Brain pericyte (primary cell): ENCODE results near the gene C14orf180.

Experiments
- DNase-seq: peaks from one replicate; pipeline ENCODE4 v3.0.0-alpha.2; 2012; ENCODE audit warnings: low read depth, low spot score

C14orf180 gene

DNA sequence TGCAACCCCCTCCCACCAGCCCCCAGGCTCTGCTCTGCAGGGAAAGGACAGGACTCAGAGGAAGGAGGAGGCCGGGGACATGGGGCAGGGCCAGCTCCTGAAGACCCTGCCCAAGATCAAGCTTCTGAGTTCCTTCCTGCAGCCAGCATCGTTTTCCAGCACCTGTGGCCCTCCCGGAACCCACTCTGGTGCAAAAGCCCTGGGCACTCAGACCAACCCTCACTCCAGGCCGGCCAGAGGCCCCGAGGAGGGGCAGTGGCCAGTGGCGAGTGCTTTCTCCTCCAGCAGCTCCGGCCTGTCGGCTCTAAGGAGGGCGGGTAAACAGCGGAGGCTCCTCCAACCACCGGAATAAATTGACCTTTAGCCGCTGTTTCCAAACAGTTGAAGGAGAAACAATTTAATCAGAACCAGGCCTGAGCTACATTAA lies 14.2 kb downstream of the C14orf180 start:
- no peak for DNase-seq

DNA sequence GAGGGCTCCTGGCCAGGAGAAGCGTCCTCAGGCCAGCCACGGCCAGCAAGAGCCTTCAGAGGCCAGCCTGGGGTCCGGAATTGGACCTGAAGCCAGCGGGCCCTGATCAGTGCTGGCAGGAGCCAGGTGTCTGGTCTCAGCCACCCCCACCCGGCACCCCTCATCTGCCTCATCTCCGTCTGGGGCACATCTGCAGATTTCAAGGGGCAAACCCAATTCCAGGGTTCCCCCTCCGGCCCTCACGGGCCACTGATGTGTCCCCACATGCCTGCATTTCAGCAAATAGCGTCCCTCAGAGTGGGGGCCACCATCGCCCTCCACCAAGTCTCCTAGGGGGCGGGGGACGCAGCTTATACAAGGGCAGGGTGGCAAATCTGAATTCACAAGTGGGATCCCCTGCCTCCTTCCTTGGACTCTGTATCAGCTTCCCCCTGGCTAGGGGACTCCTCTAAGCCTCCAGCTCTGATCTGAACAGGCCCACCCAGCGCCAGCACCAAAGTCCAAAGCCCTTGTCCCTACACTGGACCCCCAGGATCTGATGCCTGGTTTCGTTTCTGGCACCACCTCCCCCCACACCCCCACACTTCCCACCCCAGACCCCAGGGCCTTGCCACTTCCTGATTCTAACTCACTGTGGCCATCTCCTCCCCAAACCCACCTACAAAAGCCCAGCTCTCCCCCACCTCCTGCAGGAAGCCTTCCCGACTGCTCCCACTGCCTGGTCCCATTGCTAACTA lies 14.9 kb downstream of the C14orf180 start:
- DNase-seq: no peak

DNA sequence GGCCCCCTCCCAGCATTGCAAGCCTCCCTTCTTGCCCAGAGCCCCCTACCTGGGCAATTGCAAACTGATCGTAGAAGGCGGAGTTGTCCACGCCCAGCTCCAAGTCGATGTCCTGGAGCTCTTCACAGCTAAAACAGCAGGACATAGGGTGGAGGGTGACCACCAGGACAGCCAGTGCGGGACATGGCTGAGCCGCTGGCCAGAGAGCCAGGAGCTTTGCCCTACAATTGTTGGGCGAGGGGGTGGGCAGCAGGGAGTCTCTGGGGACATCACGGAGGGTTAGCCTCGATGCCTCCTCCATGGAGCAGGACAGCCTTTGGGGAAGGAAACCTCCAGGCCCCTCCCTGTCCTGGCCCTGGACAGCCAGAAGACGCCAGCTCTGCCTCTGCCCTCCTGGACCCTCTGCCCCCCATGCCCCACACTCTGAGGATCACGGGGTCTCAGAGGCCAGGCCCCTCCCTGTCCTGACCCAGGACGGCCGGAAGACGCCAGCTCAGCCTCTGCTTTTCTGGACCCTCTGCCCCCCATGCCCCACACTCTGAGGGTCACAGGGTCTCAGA lies 15.6 kb downstream of the C14orf180 start:
- no peak for DNase-seq

DNA sequence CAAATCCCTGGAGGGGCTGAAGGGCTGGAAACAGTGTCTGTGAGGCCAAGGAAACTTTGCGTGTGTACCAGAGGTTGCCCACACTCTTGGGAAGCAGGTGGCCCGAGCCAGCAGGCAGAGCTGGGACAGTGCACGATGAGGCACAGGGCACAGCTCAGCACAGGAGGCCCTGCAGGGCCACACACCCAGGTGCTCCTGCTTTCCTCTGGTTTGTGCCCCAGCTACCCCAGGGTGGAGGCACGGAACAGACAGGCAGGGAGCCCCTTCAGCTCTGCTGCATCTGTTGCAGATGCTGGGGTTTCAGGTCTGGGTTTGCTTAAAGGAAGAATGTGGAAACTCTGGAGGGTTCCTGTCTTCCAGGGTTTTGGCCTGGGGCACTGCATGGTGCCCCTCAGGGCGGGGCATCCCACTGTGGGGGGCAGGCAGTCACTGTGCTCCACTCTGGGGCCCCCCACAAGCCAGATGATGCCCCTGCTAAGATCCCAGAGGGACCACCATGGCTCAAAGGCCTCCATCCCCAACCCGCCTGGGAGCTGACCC lies 16.4 kb downstream of the C14orf180 start:
- DNase-seq: no peak

DNA sequence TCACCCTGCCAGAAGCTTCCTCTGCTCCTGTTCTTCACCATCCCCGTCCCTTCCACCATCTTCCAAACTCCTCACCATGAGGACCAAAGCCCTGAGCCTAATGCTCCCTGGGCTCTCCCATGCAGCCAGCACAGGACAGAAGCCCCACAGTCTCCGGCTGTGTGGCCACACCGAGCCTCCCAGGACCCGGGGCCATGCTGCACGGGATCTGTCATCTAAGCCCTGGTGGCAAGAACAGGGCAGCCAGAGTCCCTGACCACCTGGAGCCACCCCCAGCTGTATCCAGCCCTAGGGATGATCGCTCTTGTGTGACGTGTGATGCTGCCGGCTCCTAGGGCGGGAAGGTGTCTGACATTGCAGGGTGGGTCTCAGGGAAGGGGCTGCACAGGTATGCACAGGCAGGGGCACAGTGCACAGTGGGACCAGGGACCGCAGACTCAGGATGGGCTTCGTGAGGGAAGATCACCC lies 16.9 kb downstream of the C14orf180 start:
- no peak for DNase-seq

DNA sequence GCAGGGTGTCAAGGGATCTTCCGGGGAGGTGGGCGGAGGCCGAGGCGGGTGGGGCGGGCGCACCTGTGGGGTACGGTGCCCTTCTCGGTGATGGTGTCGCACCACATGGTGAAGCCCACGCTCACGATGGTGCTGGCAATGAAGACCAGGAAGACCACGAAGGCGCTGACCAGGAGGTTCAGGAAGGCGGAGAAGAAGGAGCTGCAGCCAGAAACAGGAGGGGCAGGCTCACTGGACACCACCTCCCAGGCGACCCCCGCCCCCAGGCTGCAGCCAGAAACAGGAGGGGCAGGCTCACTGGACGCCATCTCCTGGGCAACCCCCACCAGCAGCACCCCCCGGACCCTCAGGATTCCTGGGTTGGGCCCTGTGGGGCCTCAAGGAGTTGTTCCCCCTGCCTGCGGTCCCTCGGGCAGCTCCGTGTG lies 17.4 kb downstream of the C14orf180 start:
- DNase-seq: no peak

DNA sequence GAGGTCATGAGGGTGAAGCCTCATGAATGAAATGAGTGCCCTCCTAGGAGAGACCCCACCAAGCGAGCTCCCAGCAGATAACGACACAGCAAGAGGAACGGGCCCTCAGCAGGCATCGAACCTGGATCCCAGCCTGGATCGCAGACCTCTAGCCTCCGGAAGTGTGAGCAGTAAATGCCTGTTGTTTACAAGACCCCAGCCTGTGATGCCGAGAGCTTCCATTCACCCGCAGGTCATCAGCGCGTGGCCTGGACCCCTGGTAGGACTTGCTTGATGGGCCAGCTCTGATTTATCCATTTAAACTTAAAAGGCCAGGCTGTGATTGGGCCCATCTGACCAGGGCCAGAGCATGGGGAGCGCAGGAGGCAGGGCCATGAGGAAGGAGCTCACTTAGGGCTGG lies 18.0 kb downstream of the C14orf180 start:
- no peak for DNase-seq

DNA sequence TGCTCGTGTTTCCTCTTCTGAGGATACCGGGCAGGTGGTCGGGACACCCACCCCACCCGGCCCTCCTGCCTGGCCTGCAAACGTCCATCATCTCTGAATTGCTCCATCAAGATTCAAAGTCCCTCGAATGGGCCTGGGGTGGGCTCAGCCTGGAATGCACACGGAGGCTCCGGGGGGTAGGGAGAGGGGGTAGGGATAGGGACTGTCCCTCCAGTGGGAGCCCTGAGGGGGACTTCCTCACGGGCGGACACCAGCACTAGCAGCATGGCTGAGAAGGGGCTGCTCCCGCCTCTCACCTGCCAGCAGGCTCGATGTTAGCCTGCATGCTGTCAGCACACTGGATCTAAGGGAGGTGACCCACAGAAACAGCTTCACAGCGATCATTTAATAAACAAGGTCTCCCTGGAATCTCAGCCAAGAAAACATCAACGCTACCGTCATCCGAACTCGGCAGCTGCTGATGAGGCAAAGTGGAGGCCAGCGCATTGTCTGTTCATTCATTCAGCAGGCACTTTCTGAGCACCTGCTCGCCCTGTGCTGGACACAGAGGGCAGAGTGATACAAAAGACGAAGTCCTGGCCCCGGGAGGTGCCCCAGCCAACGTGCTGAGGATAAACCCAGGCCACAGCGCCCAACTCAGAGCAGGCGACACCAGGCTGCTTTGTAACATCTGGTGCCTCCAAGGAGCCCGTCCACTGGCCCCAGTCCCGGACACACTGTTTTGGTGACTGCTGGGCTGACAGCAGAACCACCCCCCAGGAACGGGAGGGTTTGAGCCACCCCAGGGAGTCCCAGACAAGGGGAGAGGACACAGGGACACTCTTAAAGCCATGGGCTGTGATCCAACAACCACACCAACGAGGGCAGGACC lies 18.7 kb downstream of the C14orf180 start:
- no peak for DNase-seq

DNA sequence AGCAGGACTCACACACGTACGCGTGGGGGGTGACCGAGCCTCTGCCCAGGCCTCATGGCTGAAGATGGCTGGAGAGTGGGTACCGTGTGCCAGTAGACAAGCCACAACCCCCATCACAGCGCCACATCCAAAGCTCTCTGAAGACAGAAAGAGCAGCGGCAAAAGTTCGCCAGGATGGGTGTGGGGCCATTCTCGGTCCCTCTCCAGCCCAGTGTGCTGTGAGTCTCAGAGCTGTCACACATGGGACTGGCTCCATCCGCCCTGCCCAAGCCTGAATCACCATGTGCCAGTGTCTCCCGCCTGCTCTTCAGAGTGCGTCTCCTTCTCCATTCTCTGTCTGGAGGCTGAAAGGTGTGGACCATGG lies 19.3 kb downstream of the C14orf180 start:
- no peak for DNase-seq

DNA sequence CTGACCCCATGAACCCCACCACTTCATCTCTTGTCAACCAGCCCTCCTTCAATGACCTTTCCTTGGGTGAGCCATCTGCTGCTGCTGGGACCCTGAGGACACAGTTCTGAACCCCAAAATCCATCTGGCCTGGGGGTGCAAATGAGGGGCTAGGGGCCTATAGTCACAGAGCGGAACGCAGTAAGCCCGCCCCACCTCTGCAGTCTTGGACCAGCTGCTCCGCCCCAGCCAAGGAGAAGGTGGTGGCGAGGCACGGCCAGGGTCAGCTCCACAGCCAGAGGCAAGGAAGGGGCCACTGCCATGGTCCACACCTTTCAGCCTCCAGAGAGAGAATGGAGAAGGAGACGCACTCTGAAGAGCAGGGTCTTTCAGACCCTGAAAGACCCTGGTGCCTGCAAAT lies 19.9 kb downstream of the C14orf180 start:
- DNase-seq: no peak

DNA sequence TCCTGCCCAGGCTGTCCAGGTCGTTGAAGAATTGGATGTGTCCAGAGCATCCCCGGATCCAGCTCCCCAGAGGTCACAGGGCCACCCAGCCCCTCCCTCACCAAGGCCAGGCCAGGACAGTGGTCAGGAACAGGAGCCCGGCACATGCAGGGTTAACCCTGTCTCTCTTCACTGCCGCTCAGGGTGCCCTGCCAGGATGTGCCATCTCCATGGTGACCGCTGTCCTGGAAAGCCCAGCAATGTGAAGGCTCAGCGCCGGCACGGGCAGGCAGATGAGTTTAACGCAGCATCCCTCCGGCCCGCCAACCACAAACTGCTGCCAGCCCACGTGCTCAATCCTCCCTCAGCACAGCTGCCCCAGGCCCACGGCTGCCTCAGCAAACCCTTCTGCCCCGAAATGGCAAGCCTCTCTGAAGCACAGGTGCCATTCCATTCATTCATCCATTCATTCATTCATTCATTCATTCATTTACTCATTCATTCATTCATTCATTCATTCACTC lies 20.6 kb downstream of the C14orf180 start:
- no peak for DNase-seq

DNA sequence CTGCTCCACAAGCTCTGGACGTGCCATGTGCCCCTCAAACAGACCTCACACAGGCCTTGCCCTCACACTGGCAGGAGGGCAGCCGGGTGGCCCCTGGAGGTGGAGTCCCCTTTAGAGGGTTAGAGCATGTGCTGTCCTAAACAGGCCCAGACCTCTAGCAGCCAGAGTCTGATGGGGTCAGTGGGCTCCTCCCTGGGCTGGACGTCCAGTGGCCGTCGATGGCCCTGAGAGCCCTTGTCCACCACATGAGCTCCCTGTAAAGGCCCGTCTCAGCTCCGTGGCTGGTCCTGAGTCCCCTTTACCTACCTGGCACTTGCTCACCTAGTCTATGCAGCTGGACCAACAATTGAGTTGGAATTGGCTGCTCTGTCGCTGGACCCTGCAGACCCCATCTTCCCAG lies 21.2 kb downstream of the C14orf180 start:
- no peak for DNase-seq

DNA sequence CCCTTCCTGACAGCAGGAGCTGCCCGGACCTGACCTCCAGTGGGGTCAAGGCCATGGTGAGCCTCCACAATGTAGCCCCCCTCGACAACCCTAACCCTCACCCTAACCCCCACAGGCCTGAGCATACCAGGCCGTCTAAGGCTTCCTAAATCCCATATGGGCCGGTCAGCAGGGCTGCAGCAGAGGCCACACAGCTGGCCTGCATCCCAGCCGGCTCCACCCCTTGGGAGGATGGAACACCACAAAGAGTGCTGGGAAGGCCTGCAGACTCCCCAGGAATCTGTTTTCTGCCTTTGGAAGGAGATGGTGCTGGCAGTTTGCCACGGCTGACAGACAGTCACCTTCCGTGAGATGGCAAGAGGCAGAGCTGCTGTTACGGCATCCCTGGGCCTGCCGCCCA lies 22.2 kb downstream of the C14orf180 start:
- DNase-seq: no peak

DNA sequence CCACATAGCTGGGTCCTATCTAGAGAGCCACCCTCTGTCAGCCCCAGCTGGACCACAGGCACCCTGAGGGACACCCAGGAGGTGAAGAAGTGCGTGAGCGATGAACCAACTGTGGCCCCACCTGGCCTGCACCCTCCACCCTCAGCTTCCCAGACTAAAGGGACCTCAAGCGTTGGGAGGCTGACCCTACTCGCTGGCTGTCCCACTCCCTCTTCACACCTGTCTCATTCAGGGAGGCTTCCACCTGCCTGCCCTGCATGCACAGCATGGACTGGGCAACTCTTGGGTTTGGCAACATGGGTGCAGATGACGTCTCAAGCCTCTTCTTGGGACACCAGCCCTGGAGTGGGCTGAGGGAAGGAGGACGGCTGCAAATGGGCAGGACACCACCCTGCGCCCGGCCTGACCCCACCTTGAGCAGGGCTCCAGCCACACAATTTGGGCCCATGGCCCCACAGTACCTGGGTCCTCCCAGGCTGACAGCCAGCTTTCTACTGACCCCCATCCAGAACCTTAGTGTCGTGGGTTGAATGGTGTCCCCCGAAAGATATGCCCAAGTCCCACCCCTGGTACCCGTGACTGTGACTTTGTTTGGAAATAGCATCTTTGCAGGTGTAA lies 22.9 kb downstream of the C14orf180 start:
- no peak for DNase-seq

DNA sequence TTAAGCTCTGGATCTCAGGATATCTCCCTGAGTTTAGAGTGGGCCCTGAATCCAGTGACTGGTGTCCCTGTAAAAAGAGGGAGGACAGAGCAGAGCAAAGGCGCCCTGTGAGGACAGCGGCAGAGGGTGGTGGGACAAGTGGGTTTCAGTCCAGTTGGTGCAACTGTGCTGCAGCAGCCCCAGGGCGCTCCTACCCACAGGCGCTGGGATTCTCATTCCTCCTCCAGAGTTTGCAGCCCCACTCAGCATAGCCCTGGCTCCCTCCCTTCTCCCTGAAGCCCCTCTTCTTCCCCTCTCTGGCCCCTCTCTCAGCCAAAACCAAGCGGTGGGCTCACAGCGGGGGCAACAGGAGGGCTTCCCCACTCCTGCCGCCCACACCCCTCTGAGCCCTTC lies 23.4 kb downstream of the C14orf180 start:
- DNase-seq: no peak

DNA sequence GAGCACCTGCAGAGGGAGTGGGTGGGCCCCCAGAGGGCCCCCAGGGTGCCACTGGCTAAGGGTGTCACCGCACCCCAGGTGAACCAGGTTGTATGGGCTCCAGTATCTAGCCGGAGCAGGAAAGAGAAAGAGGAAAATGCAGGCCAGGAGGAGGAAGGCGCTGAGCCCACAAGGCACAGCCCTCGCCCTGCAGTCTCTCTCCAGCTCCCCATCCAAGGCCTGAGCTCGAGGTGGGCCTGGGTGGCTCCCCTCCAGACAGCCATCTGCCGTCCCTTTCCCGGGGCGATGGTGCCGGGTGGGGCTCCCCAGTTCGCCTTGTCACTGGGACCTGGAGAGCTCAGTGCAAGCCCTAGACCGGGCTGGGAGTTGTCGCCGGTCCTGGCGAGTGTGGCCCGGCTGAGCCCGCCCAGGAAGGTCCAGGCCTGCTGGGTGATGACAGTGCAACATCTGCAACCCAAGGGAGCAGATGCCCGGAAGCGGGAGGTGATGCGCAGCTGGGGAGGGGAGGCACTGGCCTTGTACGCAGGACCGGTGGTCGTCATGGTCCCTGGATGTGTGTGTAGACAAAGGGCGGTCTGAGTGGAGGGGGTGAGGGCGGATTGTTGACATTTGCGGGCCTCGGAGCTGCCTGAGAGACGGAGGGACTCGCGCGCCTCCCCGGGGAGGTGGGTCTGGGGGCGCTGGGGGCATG lies 24.3 kb downstream of the C14orf180 start:
- no peak for DNase-seq

DNA sequence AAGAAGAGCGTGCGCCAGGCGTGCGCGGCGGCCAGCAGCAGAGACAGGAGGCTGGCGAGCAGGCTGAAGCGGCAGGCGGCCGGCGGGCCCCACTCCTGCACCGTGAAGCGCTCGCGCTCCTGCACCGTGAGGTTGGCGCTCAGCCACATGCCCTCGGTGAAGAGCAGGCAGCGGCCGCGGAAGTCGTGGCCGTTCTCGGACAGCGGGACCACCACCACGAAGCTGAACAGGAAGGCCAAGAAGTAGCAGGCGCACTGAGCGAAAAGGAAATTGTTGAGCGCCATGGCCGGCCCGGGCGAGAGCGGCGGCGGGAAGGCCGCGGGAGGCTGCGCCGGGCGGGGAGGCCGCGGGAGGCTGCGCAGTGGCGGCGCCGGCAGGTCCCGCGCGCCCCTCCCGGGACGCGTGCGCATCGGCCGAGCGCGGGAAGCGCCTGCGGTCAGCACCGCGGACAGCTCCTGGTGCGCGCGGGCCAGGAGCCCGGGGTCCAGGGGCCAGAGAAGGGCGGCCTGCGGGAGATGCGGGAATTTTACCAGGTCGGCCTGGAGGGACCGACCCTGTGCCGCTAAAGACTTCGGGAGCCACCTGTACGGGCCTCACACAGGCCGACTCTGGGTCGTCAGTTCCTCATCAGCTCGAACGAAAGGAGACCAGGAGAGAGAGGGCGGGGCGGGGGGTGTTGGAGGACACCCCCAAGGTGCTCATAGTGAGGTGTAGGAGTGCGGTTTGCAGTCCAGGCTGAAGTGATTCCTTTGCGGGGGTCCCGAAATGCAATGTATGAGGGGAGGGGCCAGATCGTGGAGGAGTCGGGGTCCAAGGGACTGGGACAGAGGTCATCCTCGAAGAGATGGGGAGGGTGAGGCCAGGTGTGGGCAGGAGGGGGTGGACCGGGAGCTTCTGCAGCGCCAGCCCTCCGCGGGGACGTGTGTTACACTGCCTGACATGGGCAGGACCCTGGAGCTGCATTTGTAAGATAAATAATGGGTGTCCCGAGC lies 25.2 kb downstream of the C14orf180 start, which contains the start of gene TMEM179:
Gene TMEM179, minus strand, starts transcription at position 315 of the 992 bp plus-strand sequence. Its CDS starts 31 bp downstream, at position 284.
- no peak for DNase-seq

DNA sequence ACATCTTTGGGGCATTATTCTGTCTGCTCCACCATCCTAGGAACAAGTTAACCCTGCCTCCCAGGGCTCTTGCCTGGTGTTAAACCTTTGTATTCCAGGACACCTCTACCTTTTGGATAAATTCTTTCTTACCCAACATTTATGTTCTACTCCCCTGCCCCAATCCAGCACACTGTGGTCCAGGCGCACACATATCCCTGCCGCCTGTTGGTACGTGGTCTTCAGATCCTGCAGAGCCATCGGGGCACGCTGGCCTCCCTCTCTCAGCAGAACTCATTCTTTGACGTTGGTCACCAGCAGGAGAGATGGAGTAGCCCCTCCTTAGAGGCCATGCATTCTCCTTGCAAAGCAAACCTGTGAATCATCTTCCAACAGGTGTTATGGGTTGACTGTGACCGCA lies 30.1 kb downstream of the C14orf180 start:
- DNase-seq: no peak

DNA sequence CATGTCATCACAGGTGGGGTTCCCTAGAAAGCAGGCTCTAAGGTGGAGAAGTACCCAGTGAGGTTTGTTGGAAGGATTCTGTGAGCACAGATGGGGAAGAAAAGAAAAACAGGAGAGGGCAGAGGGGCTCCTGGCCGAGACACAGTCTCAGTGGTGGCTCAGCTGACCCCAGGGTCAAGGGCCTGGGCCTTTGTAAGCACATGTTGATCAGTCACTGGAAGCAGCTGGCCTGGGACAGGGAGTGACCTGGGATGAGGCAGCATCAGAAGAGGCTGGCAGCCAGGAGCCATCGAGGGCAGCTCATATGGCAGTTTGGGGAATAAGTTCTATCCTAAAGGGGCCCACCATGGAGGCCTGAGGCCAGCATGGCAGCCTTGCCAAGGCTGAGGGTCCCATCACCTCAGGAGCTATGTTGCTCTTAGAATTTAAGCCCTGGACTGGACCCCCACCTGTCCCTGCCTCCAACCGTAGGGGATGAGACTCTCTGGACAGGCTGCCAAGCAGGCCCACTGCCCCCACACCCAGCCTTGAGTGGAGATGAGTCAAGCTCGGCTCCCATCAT lies 31.3 kb downstream of the C14orf180 start:
- no peak for DNase-seq
